HFFc6 (cell line): ENCODE results near the gene PRR7. TPM values are rescaled to one million over a fixed set of nuclear protein-coding genes. Genes with fewer than 3 reads are reported as not detected.

Experiments
- DNase-seq: peaks from one replicate; pipeline ENCODE4 v3.0.0-alpha.2; 2018
- H3K27ac Mint-ChIP-seq: 2 replicates; pipeline ENCODE4 v1.8.0; 2020; ENCODE audit warnings: mild to moderate bottlenecking, mixed read lengths
- H3K27me3 Mint-ChIP-seq: 2 replicates; pipeline ENCODE4 v1.8.0; 2021; ENCODE audit warnings: mild to moderate bottlenecking, moderate library complexity, mixed read lengths; ENCODE audit not compliant: insufficient read depth
- H3K36me3 Mint-ChIP-seq: 2 replicates; pipeline ENCODE4 v1.8.0; 2021; ENCODE audit warnings: low read depth, mixed read lengths
- H3K4me1 Mint-ChIP-seq: 2 replicates; pipeline ENCODE4 v1.8.0; 2020; ENCODE audit warnings: low read depth, mixed read lengths
- H3K4me3 Mint-ChIP-seq: 2 replicates; pipeline ENCODE4 v1.8.0; 2020; ENCODE audit warnings: mild to moderate bottlenecking, moderate library complexity, mixed read lengths
- H3K9me3 Mint-ChIP-seq: 2 replicates; pipeline ENCODE4 v1.8.0; 2020; ENCODE audit warnings: mild to moderate bottlenecking, mixed read lengths
- total RNA-seq, 6 experiments: library from RNA; stranded (reverse); fragmentation: NEBNext Ultra II Directional; extraction: Animal tissue kit (Norgen Biotek cat#: 25700); gene quantifications; 2 replicates in 1 of 6; 3 replicates in 5 of 6; pipeline ENCODE4 v1.2.3, GENCODE V29; 2021
- TF ChIP-seq, protein P1 (sequence below): fragments of 200-600 bp; sonication (generic); IDR thresholded peaks from 2 replicates; pipeline ENCODE4 v1.5.0; 2021; ENCODE audit warnings: antibody characterized with exemption, mild to moderate bottlenecking

Gene PRR7
- total RNA-seq, 6 experiments from 2014 or later = 8.9 to 16.9 (median 10.4) TPM

DNA sequence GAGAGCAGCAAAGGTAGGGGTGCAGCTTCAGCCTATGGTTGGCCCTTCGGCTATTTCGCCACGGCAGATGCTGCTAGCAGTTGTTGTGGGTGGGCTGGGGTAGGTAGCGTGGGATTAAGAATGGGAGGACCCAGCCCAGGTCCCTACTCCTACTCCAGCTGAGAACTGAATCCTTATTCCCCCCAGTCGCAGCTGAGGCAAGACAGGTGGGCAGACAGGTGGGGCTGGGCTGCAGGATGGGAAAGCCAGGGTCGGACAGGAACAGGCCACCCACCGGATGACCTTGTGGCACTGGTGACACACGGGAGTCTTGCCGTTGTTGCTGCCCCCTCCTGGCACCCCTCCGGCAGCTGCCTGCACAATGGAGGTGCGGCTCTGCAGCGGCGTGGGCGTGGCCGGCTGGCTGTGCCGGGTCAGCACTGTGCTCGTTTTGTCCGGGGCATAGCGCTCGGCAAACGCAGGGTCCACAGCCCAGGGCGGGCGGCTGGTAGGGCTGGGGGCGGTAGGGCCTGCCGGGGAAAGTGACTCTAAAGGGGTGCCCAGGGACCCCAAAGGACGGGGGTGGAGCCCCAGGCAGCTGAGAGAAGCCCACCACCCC lies 42.6 kb downstream of the PRR7 start:
- Mint-ChIP-seq H3K36me3 (peaks cover 39% of the 10 kb centered on the region), H3K4me1 (peaks cover 39% of the 10 kb centered on the region), H3K4me3 (no peak overlapping the region; the same call in 1 of the 2 replicates), H3K9me3 (no peaks in the 10 kb centered on the region; the same call in 1 of the 2 replicates), H3K27me3 (peaks cover 17% of the 10 kb centered on the region), H3K27ac (no peak overlapping the region; the same call in 1 of the 2 replicates)
- DNase-seq = no peak
- TF ChIP-seq, protein P1, sequence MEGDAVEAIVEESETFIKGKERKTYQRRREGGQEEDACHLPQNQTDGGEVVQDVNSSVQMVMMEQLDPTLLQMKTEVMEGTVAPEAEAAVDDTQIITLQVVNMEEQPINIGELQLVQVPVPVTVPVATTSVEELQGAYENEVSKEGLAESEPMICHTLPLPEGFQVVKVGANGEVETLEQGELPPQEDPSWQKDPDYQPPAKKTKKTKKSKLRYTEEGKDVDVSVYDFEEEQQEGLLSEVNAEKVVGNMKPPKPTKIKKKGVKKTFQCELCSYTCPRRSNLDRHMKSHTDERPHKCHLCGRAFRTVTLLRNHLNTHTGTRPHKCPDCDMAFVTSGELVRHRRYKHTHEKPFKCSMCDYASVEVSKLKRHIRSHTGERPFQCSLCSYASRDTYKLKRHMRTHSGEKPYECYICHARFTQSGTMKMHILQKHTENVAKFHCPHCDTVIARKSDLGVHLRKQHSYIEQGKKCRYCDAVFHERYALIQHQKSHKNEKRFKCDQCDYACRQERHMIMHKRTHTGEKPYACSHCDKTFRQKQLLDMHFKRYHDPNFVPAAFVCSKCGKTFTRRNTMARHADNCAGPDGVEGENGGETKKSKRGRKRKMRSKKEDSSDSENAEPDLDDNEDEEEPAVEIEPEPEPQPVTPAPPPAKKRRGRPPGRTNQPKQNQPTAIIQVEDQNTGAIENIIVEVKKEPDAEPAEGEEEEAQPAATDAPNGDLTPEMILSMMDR = peak; percentile 42; the same call in 1 of the 2 replicates

GRCh38 chr5:177490311-177490991 lies 43.8 kb downstream of the PRR7 start:
- TF ChIP-seq, protein P1 = no peak
- H3K9me3 Mint-ChIP-seq = no peaks in the 10 kb centered on the region
- no peak for DNase-seq
- peak overlapping the region; percentile 15; the same call in 1 of the 2 replicates for H3K4me3 Mint-ChIP-seq
- H3K27me3 Mint-ChIP-seq = peaks cover 6% of the 10 kb centered on the region
- H3K4me1 Mint-ChIP-seq = peaks cover 38% of the 10 kb centered on the region
- H3K36me3 Mint-ChIP-seq = peaks cover 27% of the 10 kb centered on the region
- peak overlapping the region; percentile 33 for H3K27ac Mint-ChIP-seq

- no peaks in the 10 kb centered on the region for H3K9me3 Mint-ChIP-seq
- H3K4me3 Mint-ChIP-seq = no peak overlapping the region
- H3K27ac Mint-ChIP-seq = peak overlapping the region; percentile 68
- H3K27me3 Mint-ChIP-seq = peaks cover 3% of the 10 kb centered on the region
- no peak for DNase-seq
- TF ChIP-seq, protein P1 = no peak
- peaks cover 27% of the 10 kb centered on the region for H3K36me3 Mint-ChIP-seq
- peaks cover 40% of the 10 kb centered on the region for H3K4me1 Mint-ChIP-seq
Observed at GRCh38 chr5:177490992-177491391, 44.4 kb downstream of the PRR7 start.

DNA sequence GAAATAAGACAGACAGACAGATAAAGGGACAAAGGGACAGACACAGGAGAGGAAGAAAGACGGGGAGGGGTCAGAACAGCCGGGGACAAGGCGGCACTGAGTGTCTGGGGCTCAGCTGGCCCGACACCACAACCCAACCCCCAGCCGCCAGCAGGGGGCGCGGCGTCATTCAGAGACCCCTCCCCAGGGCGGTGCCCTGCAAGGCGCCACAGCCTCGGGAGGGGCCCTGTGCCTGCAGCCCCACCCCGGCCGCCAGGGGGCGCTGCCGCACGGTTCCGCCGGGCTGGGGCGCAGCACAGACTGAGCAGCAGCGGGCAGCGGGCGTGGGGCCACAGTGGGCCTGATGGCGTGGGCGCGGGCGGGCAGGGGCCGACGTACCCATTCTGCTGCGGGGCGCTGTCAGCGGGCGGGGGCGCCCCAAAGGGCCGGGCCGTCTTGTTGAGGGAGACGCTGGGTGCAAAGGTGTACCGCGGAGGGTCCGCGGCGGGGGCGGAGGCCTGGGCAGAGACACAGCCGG lies 44.9 kb downstream of the PRR7 start:
- Mint-ChIP-seq H3K27me3 (peaks cover 3% of the 10 kb centered on the region), H3K27ac (peak overlapping the region; percentile 68), H3K9me3 (no peaks in the 10 kb centered on the region), H3K4me3 (no peak overlapping the region), H3K4me1 (peaks cover 44% of the 10 kb centered on the region), H3K36me3 (peaks cover 31% of the 10 kb centered on the region)
- peak; percentile 36 for DNase-seq
- TF ChIP-seq, protein P1 = peak; percentile 100

DNA sequence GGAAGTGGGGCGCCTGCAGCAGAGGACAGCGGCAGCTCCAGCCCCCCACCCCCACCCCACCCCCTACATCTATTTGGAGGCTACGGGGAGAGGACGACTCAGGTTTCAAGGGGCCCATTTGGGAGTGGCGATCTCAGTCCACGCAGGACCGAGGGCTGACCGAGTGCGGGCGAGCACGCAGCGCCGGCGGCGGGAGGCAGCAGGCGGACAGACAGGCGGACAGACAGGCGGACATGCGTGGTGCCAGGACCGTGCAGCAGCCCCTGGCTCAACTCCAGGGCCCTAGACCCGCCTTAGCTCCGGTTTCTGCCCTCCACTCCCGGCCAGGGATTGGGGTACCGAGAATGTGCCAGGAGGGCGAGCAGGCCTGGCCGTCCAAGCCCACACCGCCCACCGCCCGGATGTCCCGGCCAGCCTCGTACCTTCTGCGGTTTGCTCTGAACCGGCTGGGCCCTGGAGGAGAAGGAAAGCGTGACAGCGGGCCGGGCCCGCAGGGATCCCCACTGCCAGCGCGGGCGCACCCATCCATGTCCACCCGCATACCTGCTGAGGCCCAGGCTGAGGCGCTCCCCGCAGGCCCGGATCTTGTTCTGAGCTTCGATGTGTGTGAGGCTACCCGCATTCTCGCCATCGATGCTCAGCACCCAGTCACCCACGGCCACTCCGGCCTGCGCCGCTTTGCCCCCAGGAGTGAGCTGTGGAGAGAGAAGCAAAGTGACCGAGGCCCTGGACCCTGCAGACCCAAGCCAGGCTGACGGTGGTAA lies 45.6 kb downstream of the PRR7 start:
- TF ChIP-seq, protein P1 = no peak
- DNase-seq = no peak
- Mint-ChIP-seq H3K4me3 (peak overlapping the region; percentile 66), H3K4me1 (peaks cover 41% of the 10 kb centered on the region), H3K27ac (peak overlapping the region; percentile 86), H3K27me3 (peaks cover 3% of the 10 kb centered on the region), H3K9me3 (no peaks in the 10 kb centered on the region), H3K36me3 (peaks cover 28% of the 10 kb centered on the region)
